Gastrocnemius medialis (tissue), 4 donors: Measurements from ENCODE around the gene SMARCD1. TPM values are rescaled to one million over a fixed set of nuclear protein-coding genes. Genes with fewer than 3 reads are reported as not detected.
A peak's percentile ranks its signal among the peaks of the same experiment; 100 is the strongest.

Experiments
- ATAC-seq, 2 donors: fragments of 150-250 bp; one replicate each; pipeline ENCODE4 v1.9.1; 2016
- DNase-seq, 2 donors: peaks; one replicate each; pipeline ENCODE4 v3.0.0-alpha.2; 2019
- H3K27ac ChIP-seq, 4 donors: fragments of 200-600 bp; sonication (generic); 1 replicate in 1 of 4; 2 replicates in 3 of 4; pipeline ENCODE4 v1.5.1; 2016 to 2018; ENCODE audit warnings: mild to moderate bottlenecking in 2 of 4, moderate library complexity in 1 of 4
- H3K27me3 ChIP-seq, 3 donors: fragments of 200-600 bp; sonication (generic) in 2 of 3; 1 replicate in 1 of 3; 2 replicates in 2 of 3; pipeline versions ENCODE4 v1.5.1 to v1.6.0; 2016 to 2019; ENCODE audit warnings: mild to moderate bottlenecking in 1 of 3, moderate library complexity in 1 of 3
- H3K36me3 ChIP-seq, 2 donors: fragments of 200-600 bp; sonication (generic) in 1 of 2; one replicate each; pipeline ENCODE4 v1.5.1; 2017 to 2018
- H3K4me1 ChIP-seq, 2 donors: fragments of 200-600 bp; sonication (generic) in 1 of 2; one replicate each; pipeline ENCODE4 v1.5.1; 2016 to 2017; ENCODE audit warnings: mild to moderate bottlenecking in 2 of 2
- H3K4me3 ChIP-seq, 4 donors: fragments of 200-600 bp; sonication (generic) in 3 of 4; 1 replicate in 1 of 4; 2 replicates in 3 of 4; pipeline ENCODE4 v1.5.1; 2016 to 2019; ENCODE audit warnings: mild to moderate bottlenecking in 2 of 4
- H3K9me3 ChIP-seq, 3 donors: fragments of 200-600 bp; sonication (generic) in 2 of 3; 1 replicate in 1 of 3; 2 replicates in 2 of 3; pipeline ENCODE4 v1.5.1; 2016 to 2019
- CTCF ChIP-seq, 5 experiments: fragments of 450-650 bp in 3 of 5; fragments of 200-600 bp in 2 of 5; sonication (generic) in 2 of 5; IDR thresholded peaks in 4 of 5; conservative IDR thresholded peaks in 1 of 5; 1 replicate in 4 of 5; 2 replicates in 1 of 5; pipeline ENCODE4 v1.5.1; 2016 to 2019; ENCODE audit warnings: antibody characterized with exemption in 5 of 5, mild to moderate bottlenecking in 3 of 5, moderate library complexity in 3 of 5
- POLR2A ChIP-seq, 2 donors: fragments of 450-650 bp; IDR thresholded peaks; one replicate each; pipeline ENCODE4 v1.6.1; 2017; ENCODE audit warnings: antibody characterized with exemption in 2 of 2, mild to moderate bottlenecking in 2 of 2, moderate library complexity in 2 of 2
- in situ Hi-C, 4 donors: fragments of 200-750 bp; cut with MboI; loops; one replicate each; pipeline versions ENCODE4 v1.15.0 to v1.8.0; 2017; ENCODE audit warnings: low sequenced_read_pairs in 4 of 4
- intact Hi-C: fragments of 100-400 bp; cut with DNase I; formaldehyde crosslinking; loops from one replicate; pipeline ENCODE4 v1.15.1; 2023; ENCODE audit warnings: low total_unique reads
- total RNA-seq, 4 donors: library from RNA; depleted of rRNA; stranded (reverse); fragments of >200 nt; gene quantifications; one replicate each; pipeline versions ENCODE4 v1.1.0 to v1.2.3, GENCODE V29; 2016

Gene SMARCD1
- total RNA-seq, 4 donors from 2014 or later: 16.9 to 27.3 (median 20.1) TPM

- in situ Hi-C loops: loop anchor here in 1 of 4 donors (10.0 kb wide), 1 partner anchor 64 kb away; the partner anchor contains the start of gene CERS5
- Histone ChIP-seq H3K4me3 (no peak overlapping the region), H3K27me3 (no peaks in the 10 kb centered on the region), H3K9me3 (no peaks in the 10 kb centered on the region), H3K4me1 (peaks cover 28 to 30% of the 10 kb centered on the region in 2 donors), H3K36me3 (peaks cover 3 to 43% of the 10 kb centered on the region in 2 donors), H3K27ac (no peak overlapping the region)
- ATAC-seq (no peak), DNase-seq (no peak)
- intact Hi-C loops: no loop called here
- no peak for TF ChIP-seq CTCF (IDR thresholded peaks at IDR 0.05 in 4 of 5, conservative IDR thresholded peaks at IDR 0.05 in 1 of 5)
- no peak for TF ChIP-seq POLR2A (IDR thresholded peaks at IDR 0.05)
Observed at GRCh38 chr12:50100561-50100960, 15.4 kb downstream of the SMARCD1 start.

GRCh38 chr12:50101663-50102062, 16.5 kb downstream of the SMARCD1 start:
- Histone ChIP-seq H3K27me3 (no peaks in the 10 kb centered on the region), H3K27ac (peak overlapping the region; percentile 30 to 95 (median 95)), H3K4me3 (no peak overlapping the region), H3K36me3 (peaks cover 0 to 34% of the 10 kb centered on the region in 2 donors), H3K9me3 (no peaks in the 10 kb centered on the region), H3K4me1 (peaks cover 39 to 41% of the 10 kb centered on the region in 2 donors)
- in situ Hi-C loops (loop anchor here in 1 of 4 donors (10.0 kb wide), 1 partner anchor 63 kb away; the partner anchor contains the start of gene CERS5), intact Hi-C loops (no loop called here)
- DNase-seq: no peak
- no peak for ATAC-seq
- peak in 4 of 5 experiments; percentile 11 to 43 (median 31) for TF ChIP-seq CTCF (IDR thresholded peaks at IDR 0.05 in 4 of 5, conservative IDR thresholded peaks at IDR 0.05 in 1 of 5)
- no peak for TF ChIP-seq POLR2A (IDR thresholded peaks at IDR 0.05)

- intact Hi-C loops: no loop called here
- Histone ChIP-seq H3K27me3 (no peaks in the 10 kb centered on the region), H3K27ac (peak overlapping the region; percentile 92 to 95 (median 95)), H3K4me3 (no peak overlapping the region), H3K36me3 (peaks cover 0 to 34% of the 10 kb centered on the region in 2 donors), H3K4me1 (peaks cover 44 to 45% of the 10 kb centered on the region in 2 donors), H3K9me3 (no peaks in the 10 kb centered on the region)
- DNase-seq (no peak), ATAC-seq (no peak)
- in situ Hi-C loops: loop anchor here in 1 of 4 donors (10.0 kb wide), 1 partner anchor 63 kb away; the partner anchor contains the start of gene CERS5
- TF ChIP-seq CTCF (IDR thresholded peaks at IDR 0.05 in 4 of 5, conservative IDR thresholded peaks at IDR 0.05 in 1 of 5): no peak
Observed at GRCh38 chr12:50102131-50102531, 17.0 kb downstream of the SMARCD1 start.

GRCh38 chr12:50102646-50103309, 17.6 kb downstream of the SMARCD1 start:
- Histone ChIP-seq H3K27ac (peak overlapping the region; percentile 92 to 95 (median 95)), H3K4me3 (no peak overlapping the region), H3K36me3 (peaks cover 0 to 30% of the 10 kb centered on the region in 2 donors), H3K9me3 (no peaks in the 10 kb centered on the region), H3K4me1 (peaks cover 50 to 52% of the 10 kb centered on the region in 2 donors), H3K27me3 (no peaks in the 10 kb centered on the region)
- intact Hi-C loops: loop anchor here (1.0 kb wide), 1 partner anchor 13 kb away; no protein-coding TSS in a partner anchor
- in situ Hi-C loops: loop anchor here in 1 of 4 donors (10.0 kb wide), 1 partner anchor 62 kb away; the partner anchor contains the start of gene CERS5
- ATAC-seq (peak in 1 of 2 donors; percentile 17), DNase-seq (peak in 1 of 2 donors; percentile 78)
- no peak for TF ChIP-seq CTCF (IDR thresholded peaks at IDR 0.05 in 4 of 5, conservative IDR thresholded peaks at IDR 0.05 in 1 of 5)
